GM10847 (cell line): ENCODE results near the gene REPIN1.

Experiments
- POLR2A ChIP-seq: IDR thresholded peaks from 2 replicates; pipeline ENCODE4 v1.6.1; 2011; ENCODE audit not compliant: insufficient read length; ENCODE audit errors: extremely low read depth

Gene REPIN1

DNA sequence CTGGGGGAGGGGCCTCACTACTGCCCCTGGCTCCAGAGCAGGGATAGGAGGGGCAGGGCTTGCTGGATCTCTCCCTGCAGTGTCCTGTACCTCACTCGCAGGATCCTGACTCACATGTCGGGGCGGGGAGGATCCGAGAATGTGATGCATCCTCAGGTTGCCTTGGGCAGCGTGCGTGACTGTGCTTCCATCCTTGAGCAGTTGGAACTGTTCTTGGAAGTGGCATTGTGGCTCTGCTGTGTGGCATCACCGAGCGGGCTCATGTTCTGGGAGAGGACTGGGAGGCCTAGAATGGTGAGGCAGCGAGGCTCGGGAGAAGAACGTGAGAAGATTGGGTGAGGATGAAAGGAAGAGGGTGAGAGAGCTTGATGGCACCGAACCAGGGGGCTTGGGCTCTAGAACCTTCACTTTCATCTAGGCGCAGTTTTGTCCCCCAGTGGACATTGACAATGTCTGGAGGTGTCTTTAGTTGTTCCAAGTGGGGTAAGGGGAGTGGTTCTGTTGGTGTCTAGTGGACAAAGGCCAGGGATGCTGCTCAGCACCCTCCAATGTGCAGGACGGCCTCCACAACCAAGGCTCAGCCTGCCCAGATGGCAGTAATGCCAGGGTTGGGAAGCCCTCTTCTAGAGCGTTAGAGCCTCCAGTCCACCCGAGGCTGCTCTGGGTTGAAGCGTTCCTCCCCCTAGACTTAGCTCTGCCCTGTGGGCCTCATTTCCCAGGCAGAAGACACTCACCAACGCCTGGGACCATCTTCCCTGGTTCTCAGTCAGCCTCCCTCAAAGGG, 35.6 kb upstream of the REPIN1 start:
- no peak for TF ChIP-seq POLR2A

DNA sequence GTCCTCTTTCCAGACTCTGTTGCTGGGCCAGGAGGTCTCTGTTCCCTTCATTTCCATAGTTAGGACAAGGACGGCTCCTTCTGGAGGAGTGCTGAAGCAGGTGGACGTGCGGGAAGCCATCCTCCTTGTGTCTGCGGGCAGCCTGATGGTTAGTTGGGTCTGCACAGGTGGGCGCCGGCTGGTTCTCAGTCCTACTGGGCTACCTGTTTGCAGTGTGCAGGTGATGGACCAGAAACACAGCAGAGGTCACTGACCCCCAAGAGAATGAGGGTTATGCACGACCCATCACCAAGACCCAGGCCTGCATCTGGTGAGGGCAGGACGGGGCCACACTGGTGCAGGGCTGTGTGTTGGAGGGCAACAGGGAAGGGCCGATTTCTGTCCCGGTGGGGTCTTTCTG, 35.0 kb upstream of the REPIN1 start:
- TF ChIP-seq POLR2A = no peak

DNA sequence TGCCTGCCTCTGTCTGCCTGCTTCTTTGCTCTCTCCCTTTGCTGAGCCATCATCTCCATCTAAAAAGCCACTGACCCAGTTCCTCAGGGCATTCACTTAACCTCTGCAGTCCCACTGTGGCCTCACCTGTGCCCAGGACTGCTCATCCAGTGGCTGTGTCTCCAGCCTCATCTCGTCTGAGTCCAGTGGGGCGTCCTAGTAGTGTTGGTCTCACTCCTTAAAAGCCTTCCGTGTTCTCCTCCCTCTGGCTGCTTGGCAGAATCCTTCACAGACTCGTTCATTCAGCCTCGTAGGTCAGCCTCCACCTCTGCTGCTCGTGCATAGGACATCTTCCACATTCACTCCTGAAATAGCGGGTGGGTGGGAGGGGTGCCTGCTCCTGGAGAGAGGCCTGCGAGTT, 34.5 kb upstream of the REPIN1 start:
- TF ChIP-seq POLR2A = no peak

DNA sequence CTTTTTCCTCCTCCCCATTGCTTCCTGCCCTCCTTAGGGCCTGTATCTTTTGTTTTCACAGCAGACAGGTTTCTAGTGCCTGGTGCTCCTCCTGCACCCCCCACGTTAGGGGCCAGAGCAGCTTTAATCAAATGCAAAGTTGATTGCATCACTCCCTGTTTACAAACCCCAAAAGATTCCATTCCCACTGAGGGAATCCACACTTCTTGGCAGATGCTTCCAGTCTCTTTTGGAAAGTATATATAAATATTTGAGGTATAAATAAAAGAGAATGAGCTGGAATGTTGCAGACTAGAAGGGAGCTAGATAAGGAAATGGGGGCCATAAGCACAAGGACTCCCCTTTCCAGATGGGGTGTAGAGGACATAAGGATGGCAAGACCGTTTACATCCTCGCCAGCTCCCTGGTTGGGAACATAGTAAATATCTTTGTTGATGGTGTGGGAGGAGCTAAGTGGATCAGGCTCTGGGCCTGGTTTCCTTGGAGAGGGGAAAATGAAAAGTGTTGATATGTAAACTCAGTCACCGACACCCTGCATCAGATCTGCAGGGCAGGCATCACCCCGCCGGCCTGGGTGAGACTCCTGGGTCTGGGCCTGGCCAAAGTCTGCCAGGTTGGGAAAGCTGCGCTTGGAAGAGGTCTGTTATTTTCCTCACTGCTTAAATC, 33.4 kb upstream of the REPIN1 start:
- no peak for TF ChIP-seq POLR2A

DNA sequence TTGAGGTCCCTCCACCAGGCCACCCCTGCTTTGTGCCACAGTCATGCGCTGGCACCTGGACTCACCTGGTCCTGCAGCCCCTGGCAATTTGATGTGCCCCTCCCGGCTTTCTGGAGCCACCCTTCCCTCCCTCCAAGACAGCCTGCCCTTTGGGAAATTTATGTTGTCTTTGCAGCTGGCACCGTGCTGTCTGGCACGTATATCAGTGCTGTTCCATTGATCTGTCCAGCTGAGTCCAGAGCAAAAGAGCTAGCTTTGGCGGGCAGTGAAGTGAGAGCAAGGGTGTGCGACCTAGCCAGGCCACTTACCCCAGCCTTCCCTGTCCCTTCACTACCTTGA, 32.9 kb upstream of the REPIN1 start:
- no peak for TF ChIP-seq POLR2A

DNA sequence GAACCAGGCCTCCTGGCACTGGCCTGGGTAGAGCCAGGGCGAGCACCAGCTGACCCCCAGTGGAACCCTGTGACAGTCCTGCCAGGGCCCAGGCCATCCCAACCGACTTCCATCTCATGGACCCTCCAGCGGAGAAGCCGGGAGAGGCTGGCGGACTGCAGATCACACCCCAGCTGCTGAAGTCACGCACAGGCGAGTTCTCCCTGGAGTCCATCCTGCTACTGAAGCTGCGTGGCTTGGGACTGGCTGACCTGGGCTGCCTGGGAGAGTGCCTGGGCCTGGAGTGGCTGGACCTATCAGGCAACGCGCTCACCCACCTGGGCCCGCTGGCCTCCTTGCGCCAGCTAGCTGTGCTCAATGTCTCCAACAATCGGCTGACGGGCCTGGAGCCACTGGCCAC, 31.9 kb upstream of the REPIN1 start:
- no peak for TF ChIP-seq POLR2A

DNA sequence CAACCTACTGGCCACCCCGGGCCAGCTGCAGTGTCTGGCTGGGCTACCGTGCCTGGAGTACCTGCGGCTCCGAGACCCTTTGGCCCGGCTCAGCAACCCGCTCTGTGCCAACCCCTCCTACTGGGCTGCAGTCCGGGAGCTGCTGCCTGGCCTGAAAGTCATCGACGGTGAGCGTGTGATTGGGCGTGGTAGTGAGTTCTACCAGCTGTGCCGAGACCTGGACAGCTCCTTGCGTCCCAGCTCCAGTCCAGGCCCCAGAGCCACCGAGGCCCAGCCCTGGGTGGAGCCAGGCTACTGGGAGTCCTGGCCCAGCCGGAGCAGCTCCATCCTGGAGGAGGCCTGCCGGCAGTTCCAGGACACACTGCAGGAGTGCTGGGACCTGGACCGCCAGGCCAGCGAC, 31.4 kb upstream of the REPIN1 start:
- no peak for TF ChIP-seq POLR2A

DNA sequence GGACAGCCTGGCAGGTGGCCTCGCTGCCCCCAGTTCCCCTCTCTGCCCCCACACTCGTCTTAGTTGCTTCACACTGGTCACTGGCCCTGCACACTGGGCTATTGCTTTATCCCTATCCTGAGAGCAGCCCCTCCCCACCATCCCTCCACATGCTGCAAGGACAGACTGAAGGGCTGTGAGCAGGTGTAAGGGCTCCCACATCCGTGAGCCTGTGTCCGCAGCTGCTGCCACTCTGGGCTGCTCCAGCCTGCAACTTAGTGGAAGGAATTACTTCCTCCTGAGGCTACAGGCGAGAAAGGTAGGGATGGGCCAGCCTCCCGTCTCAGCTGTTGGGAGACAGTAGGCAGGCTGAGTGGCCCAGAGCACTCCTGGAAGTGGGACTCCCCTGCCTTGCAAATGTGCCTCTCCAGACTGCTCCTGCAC, 31.0 kb upstream of the REPIN1 start:
- no peak for TF ChIP-seq POLR2A

DNA sequence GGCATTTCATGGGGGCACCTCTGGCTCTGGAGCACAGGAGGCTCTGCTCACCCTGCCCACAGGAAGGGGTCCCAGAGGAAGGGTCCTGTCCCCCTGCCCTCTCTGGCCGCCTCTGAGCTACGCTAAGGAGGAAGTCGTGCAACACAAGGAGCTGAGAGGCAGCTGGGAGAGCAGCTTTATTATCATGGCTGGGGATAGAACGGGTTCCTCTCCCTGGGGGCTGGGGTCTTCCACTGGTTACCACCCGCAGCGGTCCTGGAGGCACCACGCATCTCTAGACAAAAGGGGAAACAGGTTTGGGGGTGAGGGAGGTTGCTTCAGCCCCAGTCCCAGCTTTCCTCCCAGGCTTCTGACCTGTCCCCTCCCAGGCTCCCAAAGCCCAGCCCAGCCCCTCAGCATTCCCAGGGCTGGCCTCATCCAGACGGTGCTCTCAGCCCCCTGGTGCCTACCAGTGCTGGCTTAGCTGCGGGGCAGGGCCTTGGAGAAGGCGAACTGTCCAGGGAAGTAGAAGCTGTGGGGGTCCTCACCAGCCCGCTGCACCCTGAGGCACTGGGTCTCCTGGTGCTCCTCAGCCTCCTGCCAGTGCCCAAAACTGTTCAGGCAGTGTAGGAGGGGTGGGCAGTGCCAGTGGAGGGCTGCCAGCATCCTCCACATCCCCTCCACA, 30.3 kb upstream of the REPIN1 start:
- TF ChIP-seq POLR2A = no peak

DNA sequence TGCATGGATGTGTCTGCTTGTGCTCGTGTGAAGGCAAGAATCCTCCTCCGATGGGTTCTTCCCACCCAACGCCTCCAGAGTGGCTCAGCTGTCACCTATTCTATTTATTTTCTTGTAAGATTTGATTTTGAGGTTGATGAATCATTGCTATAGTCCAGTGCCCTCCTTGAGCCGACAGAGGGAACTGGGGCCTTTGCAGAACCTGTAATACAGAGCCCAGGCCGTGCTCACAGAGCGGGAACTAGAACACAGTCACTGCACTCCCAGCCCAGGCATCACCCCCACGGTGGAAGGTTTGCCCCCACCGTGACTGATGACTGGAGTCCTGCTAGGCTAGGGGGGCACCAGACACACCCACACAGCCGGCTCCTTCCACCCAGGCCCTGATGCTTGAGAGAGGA, 29.2 kb upstream of the REPIN1 start:
- TF ChIP-seq POLR2A = no peak

DNA sequence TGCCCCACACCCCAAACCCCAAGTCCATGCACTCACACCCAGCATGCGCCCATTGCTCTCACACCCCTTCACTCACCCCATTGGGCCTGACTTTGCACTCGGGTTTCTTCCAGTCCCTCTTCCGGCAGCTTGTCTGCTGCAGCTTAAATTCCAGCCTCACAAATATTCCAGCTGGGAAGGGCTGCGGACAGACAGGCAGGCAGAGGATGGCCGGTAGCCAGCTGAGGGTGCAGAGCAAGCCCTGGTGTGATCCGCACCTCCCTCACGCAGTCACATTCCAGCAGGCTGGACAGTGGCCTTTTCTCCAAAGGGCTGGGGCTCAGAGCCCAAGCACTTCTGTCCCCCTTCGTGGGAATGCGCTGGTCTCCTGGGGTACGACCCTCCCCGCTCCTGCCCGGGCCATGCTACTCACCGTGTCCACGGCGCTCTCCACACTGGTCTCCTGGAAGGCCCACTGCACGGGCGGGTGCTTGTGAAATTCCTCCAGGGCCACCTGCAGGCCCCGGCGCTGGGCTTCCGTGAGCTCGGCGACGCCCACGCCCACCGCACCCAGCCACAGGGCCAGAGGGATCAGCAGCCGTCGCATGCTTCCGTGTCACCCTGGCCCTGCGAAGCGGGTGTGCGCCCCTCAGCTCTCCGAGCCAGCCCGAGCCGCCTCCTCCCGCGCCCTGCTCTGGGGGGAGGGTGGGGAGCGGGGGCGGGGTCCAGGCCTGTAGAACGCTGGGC, 28.4 kb upstream of the REPIN1 start:
- TF ChIP-seq POLR2A = no peak

DNA sequence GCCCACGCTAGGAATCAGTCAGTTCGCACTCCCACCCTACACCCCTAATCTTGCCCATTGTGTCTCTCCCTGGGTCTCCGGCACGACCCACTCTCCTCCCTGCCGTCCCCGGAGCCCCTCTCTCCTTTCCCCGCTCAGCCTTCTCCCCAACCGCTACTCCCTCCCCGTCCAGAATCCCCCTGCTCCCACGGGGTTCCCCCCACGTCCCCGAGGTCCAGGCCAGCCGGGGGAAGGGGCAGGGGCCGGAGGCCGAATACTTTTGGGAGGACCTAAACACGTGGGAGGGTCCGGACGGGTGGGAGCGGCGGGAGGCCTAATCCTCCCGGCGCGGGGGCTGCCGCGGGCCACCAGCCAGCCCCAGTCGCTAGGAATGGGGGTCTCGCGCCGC, 27.8 kb upstream of the REPIN1 start:
- TF ChIP-seq POLR2A = no peak

DNA sequence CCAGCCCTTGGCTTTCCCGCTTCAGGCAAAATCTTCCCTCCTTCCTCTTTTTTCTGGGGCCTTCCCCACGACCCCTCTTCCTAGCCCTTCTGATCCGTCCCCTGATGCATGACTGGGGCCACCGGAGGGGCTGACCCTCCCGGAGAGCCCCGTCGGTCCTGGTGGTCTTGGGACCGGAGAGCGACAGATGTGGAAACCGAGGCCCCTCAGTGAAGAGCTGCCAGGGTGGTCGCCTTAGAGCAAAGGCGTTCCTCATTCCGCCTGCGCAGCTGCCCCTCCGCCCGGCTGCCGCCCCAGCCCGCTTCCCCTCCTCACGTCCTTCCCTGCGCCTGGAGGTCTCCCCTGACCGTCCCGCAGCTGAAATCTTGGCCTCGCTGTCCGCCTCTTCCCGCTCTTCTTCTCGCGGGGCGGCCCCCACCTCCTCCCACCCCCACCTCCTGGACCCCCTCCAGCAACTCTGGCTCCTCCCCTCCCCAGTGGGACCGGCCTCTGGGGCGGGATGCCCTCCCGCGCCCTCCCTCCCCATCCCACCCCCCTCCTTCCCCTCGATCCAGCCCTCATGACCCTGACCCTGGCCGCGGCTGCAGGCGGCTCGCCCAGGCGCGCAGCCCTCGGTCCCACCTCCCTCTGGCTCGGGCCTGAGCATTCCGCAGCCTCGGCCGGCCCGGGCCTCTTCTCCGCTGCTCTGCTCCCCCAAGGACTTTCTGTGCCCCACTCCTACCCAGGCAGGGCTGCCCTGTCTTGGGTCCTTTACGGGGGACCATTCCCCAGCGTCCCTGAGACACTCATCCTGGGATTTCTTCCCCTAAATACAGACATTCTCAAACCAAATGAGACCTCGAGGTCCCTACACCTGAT, 27.1 kb upstream of the REPIN1 start, which contains the start of gene RARRES2:
TSS of gene RARRES2 (minus strand) at position 367 of the 858 bp plus-strand sequence. CDS start 1,020 bp downstream, outside the sequence.
- no peak for TF ChIP-seq POLR2A

DNA sequence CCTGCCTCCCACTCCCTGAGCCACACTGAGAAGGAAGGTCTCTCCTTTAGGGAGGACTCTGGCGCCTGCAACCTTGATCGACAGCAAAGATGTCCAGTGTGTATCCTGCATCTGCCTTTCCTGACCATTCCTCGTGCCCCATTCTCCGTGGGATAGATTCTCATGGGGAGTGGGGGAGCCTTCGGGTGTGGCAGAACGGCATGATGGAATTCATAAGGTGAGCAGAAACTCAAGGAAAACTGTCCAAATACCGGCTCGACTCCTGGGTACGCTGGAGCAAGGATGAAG, 26.6 kb upstream of the REPIN1 start:
- no peak for TF ChIP-seq POLR2A

DNA sequence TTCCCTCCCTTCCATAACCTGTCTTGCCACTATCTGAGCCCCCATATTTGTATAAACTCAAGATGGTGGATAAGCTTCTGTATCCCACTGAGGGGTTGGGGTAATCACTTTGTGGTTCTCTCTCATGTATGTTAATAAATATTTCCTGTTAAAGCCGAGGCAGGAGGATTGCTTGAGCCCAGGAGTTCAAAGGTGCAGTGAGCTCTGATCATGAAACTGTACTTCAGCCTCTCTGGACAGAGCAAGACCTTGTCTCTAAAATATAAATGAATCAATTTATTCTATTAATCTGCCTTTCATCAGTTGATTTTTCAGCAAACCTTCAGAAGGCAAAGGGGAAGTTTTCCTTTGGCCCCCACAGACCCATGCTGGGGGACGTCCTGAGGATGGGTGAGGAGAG, 25.4 kb upstream of the REPIN1 start:
- TF ChIP-seq POLR2A = no peak
